NCI-H1092 (cell line): ENCODE data around the gene TOX2.

Experiments used
- DNase-seq: peaks from one replicate; lab custom pipeline; 2025; lab: John Stamatoyannopoulos, UW

Gene TOX2

GRCh38 chr20:44064501-44065400, 150.1 kb downstream of the TOX2 start:
- no peak for DNase-seq

DNA sequence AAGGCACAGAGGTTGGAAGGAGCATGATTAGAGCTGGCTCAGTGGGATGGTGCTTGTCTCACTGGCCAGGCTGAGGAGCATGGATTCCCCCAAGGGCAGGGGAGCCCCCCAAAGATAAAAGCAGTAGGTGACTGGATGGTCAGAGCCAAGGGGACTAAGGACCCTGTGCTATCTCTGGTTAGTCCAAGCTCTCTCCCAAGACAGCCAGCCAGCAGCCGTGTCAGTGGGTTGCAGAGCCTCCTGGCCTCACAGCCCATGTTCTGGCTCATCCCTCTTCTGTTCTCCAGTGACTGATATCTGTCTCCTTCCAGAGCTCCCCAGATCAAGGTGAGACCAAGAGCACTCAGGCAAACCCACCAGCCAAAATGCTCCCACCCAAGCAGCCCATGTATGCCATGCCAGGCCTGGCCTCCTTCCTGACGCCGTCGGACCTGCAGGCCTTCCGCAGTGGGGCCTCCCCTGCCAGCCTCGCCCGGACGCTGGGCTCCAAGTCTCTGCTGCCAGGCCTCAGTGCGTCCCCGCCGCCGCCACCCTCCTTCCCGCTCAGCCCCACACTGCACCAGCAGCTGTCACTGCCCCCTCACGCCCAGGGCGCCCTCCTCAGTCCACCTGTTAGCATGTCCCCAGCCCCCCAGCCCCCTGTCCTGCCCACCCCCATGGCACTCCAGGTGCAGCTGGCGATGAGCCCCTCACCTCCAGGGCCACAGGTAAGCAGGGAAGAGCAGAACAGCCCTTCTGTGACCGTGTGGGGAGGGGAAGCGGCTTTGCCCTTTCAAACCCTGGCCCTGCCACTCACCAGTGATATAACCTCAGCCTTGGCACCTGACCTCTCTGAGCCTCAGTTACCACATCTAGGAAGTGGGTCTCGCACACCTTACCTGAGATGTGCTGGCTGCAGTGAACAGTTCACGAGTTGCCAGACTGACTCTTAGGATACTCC, 151.0 kb downstream of the TOX2 start:
- no peak for DNase-seq

GRCh38 chr20:44066645-44067606, 152.3 kb downstream of the TOX2 start:
- no peak for DNase-seq

GRCh38 chr20:44067650-44068081, 153.0 kb downstream of the TOX2 start:
- no peak for DNase-seq

GRCh38 chr20:44068316-44069201, 153.9 kb downstream of the TOX2 start:
- DNase-seq = no peak

DNA sequence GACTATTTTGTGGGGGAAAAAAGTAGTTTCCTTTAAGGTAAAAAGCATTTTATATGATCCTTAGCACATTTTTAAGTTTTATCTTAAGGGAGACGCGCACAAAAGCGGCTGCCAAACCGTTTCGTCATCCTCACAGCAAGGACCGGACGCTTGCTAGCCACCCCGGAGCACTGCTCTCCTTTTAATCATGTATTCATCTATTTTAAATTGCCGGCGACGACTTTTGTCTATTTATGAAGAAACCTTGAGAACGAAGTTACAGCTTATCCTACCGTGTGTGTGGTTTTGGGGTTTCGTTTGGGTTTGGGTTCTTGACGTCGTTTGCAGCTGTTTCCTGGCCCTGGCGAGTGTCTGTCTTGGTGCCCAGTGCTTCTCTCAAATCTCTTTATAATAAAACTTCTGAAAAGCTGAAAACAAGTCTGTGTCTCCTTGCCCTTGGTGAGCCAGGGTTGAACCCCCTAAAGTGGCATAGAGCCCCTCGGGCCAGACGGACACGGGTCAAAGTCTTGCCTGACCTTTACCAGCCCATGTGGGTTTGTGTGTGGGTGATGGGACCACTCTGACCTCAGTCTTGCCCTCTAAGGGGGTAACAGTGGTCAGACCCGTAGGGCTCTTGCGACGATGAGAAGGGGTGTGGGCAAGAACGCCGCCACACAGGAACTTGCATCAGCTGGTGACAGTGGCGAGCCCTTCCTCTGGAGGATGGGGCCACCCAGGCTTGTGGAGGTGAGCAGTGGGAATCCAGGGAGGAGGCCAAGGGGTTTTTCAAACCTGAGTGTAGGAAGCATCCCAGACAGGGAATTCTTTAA, 154.8 kb downstream of the TOX2 start:
- DNase-seq = no peak

DNA sequence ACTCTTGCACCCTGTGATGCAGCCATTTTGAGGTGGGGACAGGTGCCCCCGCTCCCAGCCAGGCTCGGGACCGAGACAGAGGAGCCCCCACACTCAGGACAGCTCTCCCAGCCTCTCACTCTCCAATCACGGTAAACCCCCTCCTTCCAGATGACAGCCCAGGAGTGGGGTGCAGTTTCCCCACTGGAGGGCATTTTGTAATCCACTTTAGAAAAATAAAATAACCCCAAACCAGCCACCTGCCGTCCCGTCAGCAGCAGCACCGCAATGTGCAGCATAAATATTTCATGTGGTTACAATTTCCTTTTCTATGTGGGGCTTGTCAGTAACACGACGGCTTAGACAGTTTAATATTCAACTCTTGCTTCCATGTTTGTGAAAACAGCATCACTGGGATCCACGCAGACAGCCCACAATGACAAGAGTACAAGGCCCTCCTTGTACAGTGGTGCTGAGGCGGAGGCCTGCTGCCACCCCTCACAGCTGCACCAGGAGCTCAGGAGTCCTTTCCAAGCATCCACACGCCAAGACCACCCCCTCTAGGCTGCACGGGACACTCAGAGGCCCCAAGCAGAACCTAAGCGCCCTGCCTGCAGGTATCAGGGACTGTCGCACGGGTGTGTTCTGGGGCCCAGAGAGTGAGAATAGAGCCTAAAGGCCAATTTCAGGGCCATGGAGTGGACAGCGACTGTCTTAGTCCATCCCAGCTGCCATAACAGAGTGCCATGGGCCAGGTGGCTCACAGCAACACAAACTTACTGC, 155.7 kb downstream of the TOX2 start:
- no peak for DNase-seq

GRCh38 chr20:44071057-44071456, 156.4 kb downstream of the TOX2 start:
- no peak for DNase-seq

GRCh38 chr20:44071526-44072111, 157.0 kb downstream of the TOX2 start:
- DNase-seq = no peak

GRCh38 chr20:44072384-44072783, 157.7 kb downstream of the TOX2 start:
- no peak for DNase-seq

GRCh38 chr20:44073011-44073674, 158.5 kb downstream of the TOX2 start:
- no peak for DNase-seq

GRCh38 chr20:44073675-44074071, 159.0 kb downstream of the TOX2 start:
- DNase-seq = no peak

- DNase-seq = no peak
These were observed 159.8 kb downstream of the TOX2 start for GRCh38 chr20:44074252-44075151.

DNA sequence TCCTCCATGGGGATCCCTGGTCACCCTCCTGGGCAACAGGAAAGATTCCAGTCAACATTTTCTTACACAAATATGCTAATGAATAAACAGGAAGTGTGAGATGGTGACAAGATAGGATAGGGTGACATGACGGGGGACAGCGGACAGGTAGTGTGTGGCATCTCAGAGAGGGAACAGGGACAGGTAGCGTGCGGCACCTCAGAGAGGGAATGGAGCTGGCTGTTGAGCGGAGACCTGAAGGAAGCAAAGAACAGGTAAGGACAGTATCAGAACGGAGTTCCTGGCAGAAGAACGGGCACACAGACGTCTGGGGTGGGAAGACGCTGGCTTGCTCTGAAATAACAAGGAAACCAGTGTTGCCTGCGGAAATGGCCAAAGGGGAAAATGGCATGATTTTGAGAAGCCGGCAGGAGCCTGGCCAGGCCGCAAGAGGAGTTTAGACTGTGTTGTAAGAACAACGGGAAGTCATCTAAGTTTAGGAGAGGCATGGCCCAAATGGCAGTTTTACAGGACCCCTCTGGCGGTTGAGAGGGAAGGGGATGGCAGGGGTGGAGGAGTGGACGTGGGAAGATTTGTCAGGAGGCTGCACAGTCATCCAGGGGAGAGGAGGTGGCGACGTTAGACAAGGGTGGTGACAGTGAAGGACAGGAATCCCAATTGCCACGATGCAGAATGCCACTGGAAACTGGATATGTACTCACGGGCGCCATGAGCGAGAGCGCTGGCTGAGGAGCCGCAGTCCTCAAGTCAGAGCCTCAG, 160.7 kb downstream of the TOX2 start:
- DNase-seq = no peak

GRCh38 chr20:44075950-44076232, 161.2 kb downstream of the TOX2 start:
- DNase-seq = no peak

DNA sequence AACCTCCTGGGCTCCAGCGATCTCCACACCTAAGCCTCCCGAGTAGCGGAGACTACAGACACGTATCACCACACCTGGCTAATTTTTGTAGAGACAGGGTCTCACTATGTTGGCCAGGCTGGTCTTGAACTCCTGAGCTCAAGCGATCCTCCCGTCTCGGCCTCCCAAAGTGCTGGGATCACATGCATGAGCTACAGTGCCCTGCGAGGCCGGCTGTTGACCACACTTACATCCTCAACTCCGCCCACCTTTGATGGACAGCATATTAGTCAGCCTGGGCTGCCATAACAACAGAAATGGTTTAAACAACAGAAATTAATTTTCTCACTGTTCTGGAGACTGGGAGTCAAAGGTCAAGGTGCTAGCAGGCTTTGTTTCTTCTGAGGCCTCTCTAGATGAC, 164.6 kb downstream of the TOX2 start:
- DNase-seq = no peak
